ENCODE results near the gene ACAP3. TPM values are rescaled to one million over a fixed set of nuclear protein-coding genes. Genes with fewer than 3 reads are reported as not detected.

ACAP3 gene
- total RNA-seq, 4 donors from 2014 or later: 18.4 to 31.9 (median 25.8) TPM

DNA sequence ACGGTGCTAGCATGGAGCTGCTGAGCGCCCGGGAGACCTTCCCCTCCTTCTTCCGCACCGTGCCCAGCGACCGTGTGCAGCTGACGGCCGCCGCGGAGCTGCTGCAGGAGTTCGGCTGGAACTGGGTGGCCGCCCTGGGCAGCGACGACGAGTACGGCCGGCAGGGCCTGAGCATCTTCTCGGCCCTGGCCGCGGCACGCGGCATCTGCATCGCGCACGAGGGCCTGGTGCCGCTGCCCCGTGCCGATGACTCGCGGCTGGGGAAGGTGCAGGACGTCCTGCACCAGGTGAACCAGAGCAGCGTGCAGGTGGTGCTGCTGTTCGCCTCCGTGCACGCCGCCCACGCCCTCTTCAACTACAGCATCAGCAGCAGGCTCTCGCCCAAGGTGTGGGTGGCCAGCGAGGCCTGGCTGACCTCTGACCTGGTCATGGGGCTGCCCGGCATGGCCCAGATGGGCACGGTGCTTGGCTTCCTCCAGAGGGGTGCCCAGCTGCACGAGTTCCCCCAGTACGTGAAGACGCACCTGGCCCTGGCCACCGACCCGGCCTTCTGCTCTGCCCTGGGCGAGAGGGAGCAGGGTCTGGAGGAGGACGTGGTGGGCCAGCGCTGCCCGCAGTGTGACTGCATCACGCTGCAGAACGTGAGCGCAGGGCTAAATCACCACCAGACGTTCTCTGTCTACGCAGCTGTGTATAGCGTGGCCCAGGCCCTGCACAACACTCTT lies 24.5 kb upstream of the ACAP3 start:
- Histone ChIP-seq H3K4me3 (no peak overlapping the region), H3K36me3 (peaks cover 0 to 21% of the 10 kb centered on the region in 2 donors), H3K27me3 (no peaks in the 10 kb centered on the region), H3K4me1 (peaks cover 21 to 27% of the 10 kb centered on the region in 2 donors), H3K27ac (no peak overlapping the region), H3K9me3 (no peaks in the 10 kb centered on the region)
- DNase-seq: no peak
- intact Hi-C loops (cut with DNase I; ENCODE audit: low total_unique reads) (no loop called here), in situ Hi-C loops (cut with MboI; ENCODE audit: low sequenced_read_pairs in 4 of 4) (no loop called here)
- ATAC-seq: no peak
- TF ChIP-seq, protein P1, sequence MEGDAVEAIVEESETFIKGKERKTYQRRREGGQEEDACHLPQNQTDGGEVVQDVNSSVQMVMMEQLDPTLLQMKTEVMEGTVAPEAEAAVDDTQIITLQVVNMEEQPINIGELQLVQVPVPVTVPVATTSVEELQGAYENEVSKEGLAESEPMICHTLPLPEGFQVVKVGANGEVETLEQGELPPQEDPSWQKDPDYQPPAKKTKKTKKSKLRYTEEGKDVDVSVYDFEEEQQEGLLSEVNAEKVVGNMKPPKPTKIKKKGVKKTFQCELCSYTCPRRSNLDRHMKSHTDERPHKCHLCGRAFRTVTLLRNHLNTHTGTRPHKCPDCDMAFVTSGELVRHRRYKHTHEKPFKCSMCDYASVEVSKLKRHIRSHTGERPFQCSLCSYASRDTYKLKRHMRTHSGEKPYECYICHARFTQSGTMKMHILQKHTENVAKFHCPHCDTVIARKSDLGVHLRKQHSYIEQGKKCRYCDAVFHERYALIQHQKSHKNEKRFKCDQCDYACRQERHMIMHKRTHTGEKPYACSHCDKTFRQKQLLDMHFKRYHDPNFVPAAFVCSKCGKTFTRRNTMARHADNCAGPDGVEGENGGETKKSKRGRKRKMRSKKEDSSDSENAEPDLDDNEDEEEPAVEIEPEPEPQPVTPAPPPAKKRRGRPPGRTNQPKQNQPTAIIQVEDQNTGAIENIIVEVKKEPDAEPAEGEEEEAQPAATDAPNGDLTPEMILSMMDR (IDR thresholded peaks at IDR 0.05 in 4 of 5, conservative IDR thresholded peaks at IDR 0.05 in 1 of 5): no peak
- TF ChIP-seq POLR2A (IDR thresholded peaks at IDR 0.05): no peak

DNA sequence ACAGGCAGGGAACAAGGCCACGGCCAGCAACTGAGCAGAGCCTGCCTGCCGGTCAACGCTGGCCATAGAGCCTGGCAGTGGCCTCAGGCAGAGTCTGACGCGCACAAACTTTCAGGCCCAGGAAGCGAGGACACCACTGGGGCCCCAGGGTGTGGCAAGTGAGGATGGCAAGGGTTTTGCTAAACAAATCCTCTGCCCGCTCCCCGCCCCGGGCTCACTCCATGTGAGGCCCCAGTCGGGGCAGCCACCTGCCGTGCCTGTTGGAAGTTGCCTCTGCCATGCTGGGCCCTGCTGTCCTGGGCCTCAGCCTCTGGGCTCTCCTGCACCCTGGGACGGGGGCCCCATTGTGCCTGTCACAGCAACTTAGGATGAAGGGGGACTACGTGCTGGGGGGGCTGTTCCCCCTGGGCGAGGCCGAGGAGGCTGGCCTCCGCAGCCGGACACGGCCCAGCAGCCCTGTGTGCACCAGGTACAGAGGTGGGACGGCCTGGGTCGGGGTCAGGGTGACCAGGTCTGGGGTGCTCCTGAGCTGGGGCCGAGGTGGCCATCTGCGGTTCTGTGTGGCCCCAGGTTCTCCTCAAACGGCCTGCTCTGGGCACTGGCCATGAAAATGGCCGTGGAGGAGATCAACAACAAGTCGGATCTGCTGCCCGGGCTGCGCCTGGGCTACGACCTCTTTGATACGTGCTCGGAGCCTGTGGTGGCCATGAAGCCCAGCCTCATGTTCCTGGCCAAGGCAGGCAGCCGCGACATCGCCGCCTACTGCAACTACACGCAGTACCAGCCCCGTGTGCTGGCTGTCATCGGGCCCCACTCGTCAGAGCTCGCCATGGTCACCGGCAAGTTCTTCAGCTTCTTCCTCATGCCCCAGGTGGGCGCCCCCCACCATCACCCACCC lies 23.6 kb upstream of the ACAP3 start, which contains the start of gene TAS1R3:
TSS of gene TAS1R3 (plus strand) at position 213 of the 898 bp plus-strand sequence. CDS start at position 279, 66 bp downstream.
- Histone ChIP-seq H3K4me1 (peaks cover 26 to 34% of the 10 kb centered on the region in 2 donors), H3K36me3 (peaks cover 0 to 15% of the 10 kb centered on the region in 2 donors), H3K27ac (no peak within 1 kb of the TSS), H3K9me3 (no peaks in the 10 kb centered on the region), H3K27me3 (no peaks in the 10 kb centered on the region), H3K4me3 (no peak within 1 kb of the TSS)
- no peak for DNase-seq
- intact Hi-C loops (cut with DNase I; ENCODE audit: low total_unique reads): no loop called here
- peak in 1 of 2 donors; percentile 14 for ATAC-seq
- TF ChIP-seq, protein P1 (IDR thresholded peaks at IDR 0.05 in 4 of 5, conservative IDR thresholded peaks at IDR 0.05 in 1 of 5): no peak
- TF ChIP-seq POLR2A (IDR thresholded peaks at IDR 0.05): no peak
- in situ Hi-C loops (cut with MboI; ENCODE audit: low sequenced_read_pairs in 4 of 4): no loop called here

DNA sequence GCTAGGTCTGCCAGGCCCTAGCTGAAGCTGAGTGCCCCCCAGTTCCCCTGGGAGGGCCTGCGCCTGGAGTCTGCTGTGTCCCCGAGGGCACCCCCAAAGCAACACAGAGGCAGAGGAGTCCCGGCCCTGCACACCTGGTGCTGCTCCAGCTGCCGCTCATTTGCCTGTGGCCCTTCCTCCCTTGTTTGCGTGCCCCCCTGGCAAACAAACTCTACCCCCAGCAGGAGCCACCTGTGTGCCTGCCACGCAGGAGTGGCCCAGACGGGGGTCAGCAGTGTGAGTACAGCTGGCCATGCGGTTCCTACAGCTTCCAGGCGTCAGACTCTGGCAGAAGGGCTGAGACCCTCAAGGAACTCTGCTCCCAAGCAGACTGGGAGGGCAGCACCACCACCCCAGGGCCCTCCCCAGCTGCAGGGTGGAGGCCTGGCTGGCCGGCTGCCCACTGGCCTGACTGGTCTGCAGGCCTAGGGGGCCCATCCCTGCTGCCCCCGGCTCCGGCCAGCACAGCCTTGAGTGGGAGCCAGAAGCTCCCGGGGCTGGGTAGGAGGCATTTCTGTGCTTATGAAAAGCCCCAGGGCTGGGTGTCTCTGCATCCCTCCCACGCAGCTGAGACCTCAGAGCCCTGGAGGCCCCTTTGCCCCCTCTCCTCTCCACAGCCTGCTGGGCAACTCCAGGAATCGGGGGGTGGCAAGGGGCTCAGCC lies 22.8 kb upstream of the ACAP3 start:
- Histone ChIP-seq H3K4me1 (peaks cover 34 to 42% of the 10 kb centered on the region in 2 donors), H3K4me3 (no peak overlapping the region), H3K36me3 (peaks cover 0 to 9% of the 10 kb centered on the region in 2 donors), H3K27me3 (no peaks in the 10 kb centered on the region), H3K9me3 (no peaks in the 10 kb centered on the region), H3K27ac (no peak overlapping the region)
- intact Hi-C loops (cut with DNase I; ENCODE audit: low total_unique reads) (no loop called here), in situ Hi-C loops (cut with MboI; ENCODE audit: low sequenced_read_pairs in 4 of 4) (no loop called here)
- TF ChIP-seq, protein P1 (IDR thresholded peaks at IDR 0.05 in 4 of 5, conservative IDR thresholded peaks at IDR 0.05 in 1 of 5): no peak
- no peak for TF ChIP-seq POLR2A (IDR thresholded peaks at IDR 0.05)
- ATAC-seq (no peak), DNase-seq (no peak)

DNA sequence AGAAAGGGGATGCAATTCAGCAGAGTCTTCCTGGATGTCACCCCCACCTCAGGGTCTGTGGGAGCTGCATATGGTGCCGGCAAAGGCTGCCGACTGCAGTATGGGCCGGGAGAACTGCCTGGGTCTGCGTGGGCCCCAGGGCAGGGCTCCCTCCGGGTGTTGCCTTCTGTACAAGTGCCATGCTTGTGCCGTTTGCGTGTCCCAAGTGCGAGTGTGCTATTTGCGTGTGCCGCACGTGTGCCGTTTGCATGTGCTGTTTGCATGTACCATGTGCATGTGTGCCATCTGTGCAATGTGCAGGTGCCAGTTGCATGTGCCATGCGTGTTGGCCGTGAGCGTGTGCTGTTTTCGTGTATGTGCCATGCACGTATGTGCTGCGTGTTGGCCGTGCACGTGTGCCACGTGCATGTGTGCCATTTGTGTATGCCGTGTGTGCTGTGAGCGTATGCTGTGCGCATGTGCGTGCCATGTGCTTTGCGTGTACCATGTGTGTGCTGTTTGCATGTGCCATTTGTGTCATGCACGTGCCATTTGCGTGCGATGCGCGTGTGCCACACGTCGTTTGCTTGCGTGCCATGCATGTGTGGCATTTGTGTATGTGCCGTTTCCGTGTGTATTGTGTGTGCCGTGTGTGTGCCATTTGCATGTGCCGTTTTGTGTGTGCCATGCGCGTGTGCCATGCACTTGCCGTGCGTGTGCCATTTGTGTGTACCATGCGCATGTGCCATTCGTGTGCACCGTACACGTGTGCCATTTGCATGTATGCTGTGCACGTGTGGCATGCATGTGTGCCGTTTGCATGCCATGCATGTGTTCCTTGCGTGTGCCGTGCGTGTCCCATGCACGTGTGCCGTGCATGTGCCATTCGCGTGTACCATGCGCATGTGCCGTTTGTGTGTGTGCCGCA lies 21.8 kb upstream of the ACAP3 start:
- no peaks in the 10 kb centered on the region for H3K9me3 ChIP-seq
- intact Hi-C loops (cut with DNase I; ENCODE audit: low total_unique reads) (no loop called here), in situ Hi-C loops (cut with MboI; ENCODE audit: low sequenced_read_pairs in 4 of 4) (no loop called here)
- DNase-seq: no peak
- H3K4me3 ChIP-seq: no peak overlapping the region
- no peak for ATAC-seq
- H3K27ac ChIP-seq: no peak overlapping the region
- peaks cover 0 to 9% of the 10 kb centered on the region in 2 donors for H3K36me3 ChIP-seq
- TF ChIP-seq, protein P1 (IDR thresholded peaks at IDR 0.05 in 4 of 5, conservative IDR thresholded peaks at IDR 0.05 in 1 of 5): no peak
- TF ChIP-seq POLR2A (IDR thresholded peaks at IDR 0.05): no peak
- H3K27me3 ChIP-seq: no peaks in the 10 kb centered on the region
- peaks cover 37 to 49% of the 10 kb centered on the region in 2 donors for H3K4me1 ChIP-seq

All from gastrocnemius medialis (tissue), 4 donors.